Caco-2 (cell line): ENCODE measurements around the gene INPP4A. TPM values are rescaled to one million over a fixed set of nuclear protein-coding genes. Genes with fewer than 3 reads are reported as not detected.

Experiments
- BruUV-seq: library from RNA; stranded (reverse); fragments of 400-500 nt; replicated peaks from 2 replicates; lab custom pipeline; 2021; lab: Mats Ljungman, UMichigan
- CTCF ChIA-PET: fragments of 300-600 bp; sonication (Branson Sonifier 250); formaldehyde crosslinking; loops from one replicate; lab custom pipeline; 2022; ENCODE audit warnings: antibody characterized with exemption; lab: Charles Lee
- POLR2A ChIA-PET: fragments of 300-600 bp; sonication (Branson Sonifier 250); formaldehyde crosslinking; loops from one replicate; lab custom pipeline; 2022; ENCODE audit warnings: antibody characterized with exemption; lab: Charles Lee
- DNase-seq, 2 experiments: peaks; one replicate each; pipeline versions ENCODE4 v3.0.0 to v3.0.0-alpha.2; 2020 to 2022
- H3K27me3 ChIP-seq: replicated peaks from 2 replicates; pipeline ENCODE4 v1.6.0; 2011; ENCODE audit warnings: low read length; ENCODE audit not compliant: control insufficient read depth, insufficient read depth
- H3K36me3 ChIP-seq: 2 replicates; pipeline ENCODE4 v1.5.1; 2011; ENCODE audit warnings: low read length; ENCODE audit not compliant: control insufficient read depth, insufficient read depth
- H3K4me1 ChIP-seq: fragments of 250-450 bp; sonication (Bioruptor Pico); 2 replicates; pipeline ENCODE4 v1.5.1; 2020; ENCODE audit warnings: mild to moderate bottlenecking
- H3K4me3 ChIP-seq: 2 replicates; pipeline ENCODE4 v1.5.1; 2011; ENCODE audit warnings: low read depth, mild to moderate bottlenecking, control low read depth, low read length
- H3K9me3 ChIP-seq: fragments of 250-450 bp; sonication (Bioruptor Pico); 2 replicates; pipeline ENCODE4 v1.5.1; 2020; ENCODE audit warnings: mild to moderate bottlenecking, moderate library complexity
- H3K27ac Mint-ChIP-seq: one replicate; pipeline ENCODE4 v1.8.0; 2022; ENCODE audit warnings: mixed read lengths; ENCODE audit not compliant: unreplicated experiment
- H3K27me3 Mint-ChIP-seq: one replicate; pipeline ENCODE4 v1.8.0; 2022; ENCODE audit warnings: mixed read lengths; ENCODE audit not compliant: insufficient read depth, unreplicated experiment
- H3K36me3 Mint-ChIP-seq: one replicate; pipeline ENCODE4 v1.8.0; 2022; ENCODE audit warnings: mild to moderate bottlenecking, mixed read lengths; ENCODE audit not compliant: insufficient read depth, unreplicated experiment
- H3K4me1 Mint-ChIP-seq: one replicate; pipeline ENCODE4 v1.8.0; 2022; ENCODE audit warnings: low read depth, mixed read lengths; ENCODE audit not compliant: unreplicated experiment
- H3K4me3 Mint-ChIP-seq: one replicate; pipeline ENCODE4 v1.8.0; 2022; ENCODE audit warnings: mild to moderate bottlenecking, moderate library complexity, mixed read lengths; ENCODE audit not compliant: unreplicated experiment
- H3K9me3 Mint-ChIP-seq: one replicate; pipeline ENCODE4 v1.8.0; 2022; ENCODE audit warnings: mixed read lengths; ENCODE audit not compliant: unreplicated experiment
- CTCF ChIP-seq, 2 experiments: fragments of 200-600 bp in 1 of 2; IDR thresholded peaks; 1 replicate in 1 of 2; 2 replicates in 1 of 2; pipeline versions ENCODE4 v1.5.1 to v1.8.0; 2011 to 2022; ENCODE audit warnings: antibody characterized with exemption in 1 of 2, control low read depth in 1 of 2, inconsistent platforms in 1 of 2, low read depth in 1 of 2, low read length in 1 of 2, mild to moderate bottlenecking in 1 of 2, moderate library complexity in 1 of 2; ENCODE audit not compliant: insufficient read depth in 1 of 2, severe bottlenecking in 1 of 2, unreplicated experiment in 1 of 2
- intact Hi-C: fragments of 100-400 bp; cut with micrococcal nuclease; formaldehyde crosslinking; loops from one replicate; pipeline ENCODE4 v1.10.0; 2022; ENCODE audit not compliant: unreplicated experiment
- total RNA-seq: library from RNA; stranded (reverse); gene quantifications from 2 replicates; pipeline ENCODE4 v1.2.3, GENCODE V29; 2022

Gene INPP4A
- total RNA-seq, 1 experiment from 2014 or later: 26.3 TPM

- ChIA-PET CTCF (no interaction called here), POLR2A (no interaction called here)
- no peak for DNase-seq
- no peak overlapping the region for H3K27ac Mint-ChIP-seq
- no peak for TF ChIP-seq CTCF (IDR thresholded peaks at IDR 0.05; ENCODE audit: insufficient read depth in 1 of 2, low read depth in 1 of 2, low read length in 1 of 2, severe bottlenecking in 1 of 2, unreplicated experiment in 1 of 2)
- H3K4me1 Mint-ChIP-seq: no peaks in the 10 kb centered on the region
- no peaks in the 10 kb centered on the region for H3K27me3 Mint-ChIP-seq
- intact Hi-C loops: no loop called here
- no peaks in the 10 kb centered on the region for H3K9me3 ChIP-seq
- H3K27me3 ChIP-seq: no peaks in the 10 kb centered on the region
- no TSS peak for BruUV-seq
- H3K4me1 ChIP-seq: no peaks in the 10 kb centered on the region
- H3K36me3 Mint-ChIP-seq: peaks cover 6% of the 10 kb centered on the region
- H3K4me3 ChIP-seq: no peak overlapping the region
- no peaks in the 10 kb centered on the region for H3K9me3 Mint-ChIP-seq
- no peak overlapping the region for H3K4me3 Mint-ChIP-seq
- H3K36me3 ChIP-seq: no peaks in the 10 kb centered on the region; the same call in 1 of the 2 replicates
These were observed 75.2 kb downstream of the INPP4A start for GRCh38 chr2:98519851-98520250.

DNA sequence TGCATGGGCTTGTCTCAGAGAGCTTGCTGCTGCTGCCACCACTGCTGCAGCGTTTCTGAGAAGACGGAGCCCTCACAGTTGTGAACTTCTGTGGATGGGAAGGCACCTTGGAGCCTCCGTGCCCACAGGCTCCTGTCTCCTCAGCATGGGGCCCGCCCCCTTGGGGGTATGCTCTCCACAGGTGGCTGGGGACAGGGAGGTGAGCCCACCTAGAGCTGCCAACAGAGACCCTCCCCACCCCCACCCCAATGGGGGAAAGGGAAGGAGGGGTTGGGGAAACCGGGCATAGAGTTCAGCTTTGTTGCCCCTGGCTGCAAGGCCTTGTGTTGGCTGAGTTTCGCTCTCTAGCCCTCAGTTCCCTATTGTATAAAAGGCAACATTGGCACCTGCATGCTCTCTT, 76.1 kb downstream of the INPP4A start:
- no peak overlapping the region for H3K4me3 Mint-ChIP-seq
- ChIA-PET CTCF (no interaction called here), POLR2A (no interaction called here)
- no TSS peak for BruUV-seq
- Histone ChIP-seq H3K4me3 (no peak overlapping the region), H3K9me3 (no peaks in the 10 kb centered on the region), H3K36me3 (no peaks in the 10 kb centered on the region; the same call in 1 of the 2 replicates), H3K27me3 (no peaks in the 10 kb centered on the region), H3K4me1 (no peaks in the 10 kb centered on the region)
- no peak overlapping the region for H3K27ac Mint-ChIP-seq
- intact Hi-C loops: no loop called here
- H3K36me3 Mint-ChIP-seq: no peaks in the 10 kb centered on the region
- no peaks in the 10 kb centered on the region for H3K9me3 Mint-ChIP-seq
- no peak for TF ChIP-seq CTCF (IDR thresholded peaks at IDR 0.05; ENCODE audit: insufficient read depth in 1 of 2, low read depth in 1 of 2, low read length in 1 of 2, severe bottlenecking in 1 of 2, unreplicated experiment in 1 of 2)
- no peak for DNase-seq
- no peaks in the 10 kb centered on the region for H3K4me1 Mint-ChIP-seq
- H3K27me3 Mint-ChIP-seq: no peaks in the 10 kb centered on the region

- ChIA-PET CTCF (no interaction called here), POLR2A (no interaction called here)
- intact Hi-C loops: no loop called here
- no peaks in the 10 kb centered on the region for H3K4me1 Mint-ChIP-seq
- H3K9me3 Mint-ChIP-seq: no peaks in the 10 kb centered on the region
- no peaks in the 10 kb centered on the region for H3K36me3 Mint-ChIP-seq
- H3K27ac Mint-ChIP-seq: no peak overlapping the region
- BruUV-seq: no TSS peak
- H3K4me1 ChIP-seq: no peaks in the 10 kb centered on the region
- no peak overlapping the region for H3K4me3 Mint-ChIP-seq
- no peaks in the 10 kb centered on the region for H3K27me3 Mint-ChIP-seq
- H3K9me3 ChIP-seq: no peaks in the 10 kb centered on the region
- no peaks in the 10 kb centered on the region for H3K27me3 ChIP-seq
- H3K36me3 ChIP-seq: no peaks in the 10 kb centered on the region; the same call in 1 of the 2 replicates
- DNase-seq: no peak
- no peak overlapping the region for H3K4me3 ChIP-seq
- no peak for TF ChIP-seq CTCF (IDR thresholded peaks at IDR 0.05; ENCODE audit: insufficient read depth in 1 of 2, low read depth in 1 of 2, low read length in 1 of 2, severe bottlenecking in 1 of 2, unreplicated experiment in 1 of 2)
These were observed 76.6 kb downstream of the INPP4A start for GRCh38 chr2:98521266-98521665.
